A673 (cell line): ENCODE measurements around the gene TRIM40.

ENCODE experiments used
- CTCF ChIP-seq: fragments of 300-800, 200-600 bp; sonication (generic); conservative IDR thresholded peaks from 2 replicates; pipeline ENCODE4 v1.5.1; 2017; ENCODE audit warnings: low read depth, mild to moderate bottlenecking, antibody characterized with exemption, low read length, moderate library complexity, mixed read lengths
- EZH2 ChIP-seq: fragments of 200-600 bp; sonication (generic); IDR thresholded peaks from 2 replicates; pipeline ENCODE4 v1.6.1; 2017; ENCODE audit warnings: borderline replicate concordance, low read depth, mild to moderate bottlenecking, mixed read lengths, antibody characterized with exemption, low read length; ENCODE audit not compliant: poor library complexity, severe bottlenecking

- TF ChIP-seq CTCF (no peak), EZH2 (no peak)
These were observed at the start of gene TRIM40 for GRCh38 chr6:30135757-30136156.
